Measurements from ENCODE around the gene GRB10. TPM values are rescaled to one million over a fixed set of nuclear protein-coding genes. Genes with fewer than 3 reads are reported as not detected.

Gene GRB10
- total and polyA plus RNA-seq, 3 experiments from 2014 or later = 0.20 to 0.49 (median 0.20) TPM

DNA sequence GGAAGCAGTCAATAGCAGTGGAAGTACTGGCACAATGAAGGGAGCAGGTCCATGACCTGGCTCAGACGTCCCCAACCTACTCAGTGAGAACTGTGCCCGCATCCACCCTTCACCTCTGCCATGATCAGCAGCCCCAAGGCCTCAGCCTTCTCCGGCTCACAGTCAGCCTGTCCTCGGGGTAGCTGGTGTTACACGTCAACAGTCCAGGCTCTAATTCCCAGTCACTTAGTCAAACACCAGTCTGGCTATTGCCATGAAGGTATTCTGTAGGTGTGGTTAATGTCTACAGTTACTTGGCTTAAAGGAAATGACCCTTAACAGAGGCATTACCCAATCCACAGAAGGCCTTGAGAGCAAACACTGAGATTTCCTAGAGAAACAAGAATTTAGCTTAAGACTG is 49.1 kb downstream of the GRB10 start:
- POLR2A ChIA-PET = no interaction called here
- H3K4me1 ChIP-seq (ENCODE audit: insufficient read depth, low read length) = no peaks in the 10 kb centered on the region
- no peaks in the 10 kb centered on the region for H3K36me3 Mint-ChIP-seq

DNA sequence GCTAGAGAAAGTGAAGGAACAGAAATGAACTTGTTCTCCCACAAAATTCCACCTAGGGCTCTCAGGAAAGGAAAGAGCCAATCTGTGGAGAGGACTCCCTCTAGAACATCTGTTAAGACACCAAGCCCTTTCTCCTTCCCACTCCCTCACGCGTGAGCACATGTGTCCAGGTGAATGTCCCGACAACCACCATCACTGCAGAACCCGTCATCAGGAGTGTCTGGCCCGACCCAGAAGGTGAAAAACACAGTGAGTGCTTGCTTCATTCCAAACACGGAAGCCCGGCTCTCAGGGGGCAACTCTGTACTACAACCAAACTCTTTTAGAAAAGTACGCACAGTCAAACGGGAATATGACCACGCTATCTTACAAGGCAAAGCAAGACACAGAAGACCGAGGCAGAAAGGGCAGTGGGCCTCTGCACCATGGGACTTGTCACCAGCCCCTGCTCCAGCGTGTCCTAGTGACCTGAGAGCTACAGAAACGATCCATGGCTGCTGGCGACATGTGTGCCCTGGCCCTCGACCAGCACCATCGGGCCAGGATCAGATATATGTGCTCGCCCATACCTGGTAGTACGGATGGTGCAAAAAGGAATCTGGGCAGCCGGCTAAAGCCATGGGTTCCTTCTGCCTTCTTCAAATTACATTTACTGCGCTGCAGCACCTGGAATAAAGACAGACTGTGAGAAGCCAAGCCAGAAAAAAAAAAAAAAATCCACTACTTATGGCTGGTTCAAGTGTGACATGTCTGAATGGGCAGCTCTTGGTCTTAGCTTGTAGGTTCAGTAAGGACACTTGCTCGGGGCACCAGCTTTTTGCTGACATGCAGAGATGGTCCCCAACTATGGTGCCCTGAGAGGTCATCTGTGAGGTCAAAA is 50.8 kb downstream of the GRB10 start:
- no peak for DNase-seq
- ChIA-PET POLR2A (no interaction called here), CTCF (no interaction called here)
- Mint-ChIP-seq H3K4me3 (no peak overlapping the region), H3K4me1 (peaks cover 0 to 2% (median 0%) of the 10 kb centered on the region in 3 donors), H3K27ac (no peak overlapping the region), H3K27me3 (peaks cover 3 to 6% of the 10 kb centered on the region in 2 donors), H3K9me3 (no peaks in the 10 kb centered on the region), H3K36me3 (no peaks in the 10 kb centered on the region)
- no peaks in the 10 kb centered on the region for H3K4me1 ChIP-seq (ENCODE audit: insufficient read depth, low read length)
- H3K27ac ChIP-seq (ENCODE audit: low read depth, low read length) = no peak overlapping the region
- H3K36me3 ChIP-seq (ENCODE audit: insufficient read depth, low read length) = no peaks in the 10 kb centered on the region
- H3K4me3 ChIP-seq (ENCODE audit: low read length) = no peak overlapping the region
- no peaks in the 10 kb centered on the region for H3K27me3 ChIP-seq (ENCODE audit: insufficient read depth, low read length, poor library complexity, severe bottlenecking)
- no peaks in the 10 kb centered on the region for H3K9me3 ChIP-seq (ENCODE audit: low read length)

More for the DNA sequence above, 49.1 kb downstream of the GRB10 start:
- Histone ChIP-seq H3K4me3 (ENCODE audit: low read length) (no peak overlapping the region), H3K36me3 (ENCODE audit: insufficient read depth, low read length) (no peaks in the 10 kb centered on the region), H3K9me3 (ENCODE audit: low read length) (no peaks in the 10 kb centered on the region), H3K27me3 (ENCODE audit: insufficient read depth, low read length, poor library complexity, severe bottlenecking) (no peaks in the 10 kb centered on the region), H3K27ac (ENCODE audit: low read depth, low read length) (no peak overlapping the region)
- peaks cover 0 to 2% (median 0%) of the 10 kb centered on the region in 3 donors for H3K4me1 Mint-ChIP-seq
- no peaks in the 10 kb centered on the region for H3K9me3 Mint-ChIP-seq
- H3K27me3 Mint-ChIP-seq = peaks cover 3 to 4% of the 10 kb centered on the region in 2 donors
- no peak for DNase-seq
- H3K4me3 Mint-ChIP-seq = no peak overlapping the region
- H3K27ac Mint-ChIP-seq = peak overlapping the region in 1 of 8 donors; percentile 17
- CTCF ChIA-PET = no interaction called here

DNA sequence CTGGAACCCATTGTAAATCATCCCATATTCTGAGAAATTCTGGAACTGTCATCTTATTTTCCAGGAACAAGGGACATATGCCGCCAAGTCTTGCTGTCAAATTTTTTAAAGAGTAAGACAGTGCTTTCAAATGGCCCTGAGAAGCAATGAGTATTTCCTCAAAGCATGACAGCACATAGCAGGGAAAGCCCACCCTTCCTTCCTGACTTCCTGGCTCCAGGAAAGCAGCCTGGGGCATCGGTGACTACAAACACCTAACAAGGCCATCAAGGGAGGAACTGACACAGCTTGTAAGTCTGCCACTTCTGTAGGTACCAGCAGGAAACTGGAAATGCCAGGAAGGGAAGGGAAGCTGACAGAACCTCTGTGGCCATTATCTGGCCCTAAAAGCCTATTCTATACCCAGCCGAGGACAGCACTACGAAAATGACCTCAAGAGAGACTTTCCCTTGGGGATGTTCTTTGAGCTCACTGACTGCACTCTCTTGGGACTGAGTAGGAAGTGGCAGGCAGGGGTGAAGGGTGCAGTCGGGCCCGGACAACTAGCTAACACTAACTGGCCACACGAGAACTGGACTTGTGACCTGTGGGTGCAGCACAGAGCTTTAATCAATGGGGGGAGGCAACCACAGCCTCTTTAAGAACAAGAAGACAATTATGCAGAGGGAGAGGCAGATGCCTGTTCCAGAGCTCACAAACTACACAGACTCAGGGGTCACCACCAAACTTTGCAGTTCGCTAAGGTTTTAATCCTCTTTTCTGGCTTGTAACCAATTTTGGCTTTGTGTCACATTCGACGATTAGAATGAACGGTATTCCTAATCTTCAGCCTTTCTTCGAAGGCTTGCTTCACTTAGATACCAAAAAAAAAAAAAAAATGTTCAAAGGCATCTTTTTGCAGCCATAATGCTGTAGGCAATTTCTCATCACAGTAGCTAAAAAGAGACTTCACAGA is 52.0 kb downstream of the GRB10 start:
- H3K4me1 ChIP-seq (ENCODE audit: insufficient read depth, low read length) = no peaks in the 10 kb centered on the region
- H3K27me3 ChIP-seq (ENCODE audit: insufficient read depth, low read length, poor library complexity, severe bottlenecking) = no peaks in the 10 kb centered on the region
- POLR2A ChIA-PET = no interaction called here
- Mint-ChIP-seq H3K36me3 (no peaks in the 10 kb centered on the region), H3K27me3 (peaks cover 6 to 11% of the 10 kb centered on the region in 2 donors), H3K27ac (peak overlapping the region in 1 of 8 donors; percentile 17), H3K9me3 (no peaks in the 10 kb centered on the region), H3K4me3 (no peak overlapping the region), H3K4me1 (peaks cover 0 to 2% (median 0%) of the 10 kb centered on the region in 3 donors)
- DNase-seq = no peak
- no peak overlapping the region for H3K4me3 ChIP-seq (ENCODE audit: low read length)
- H3K9me3 ChIP-seq (ENCODE audit: low read length) = no peaks in the 10 kb centered on the region
- H3K27ac ChIP-seq (ENCODE audit: low read depth, low read length) = no peak overlapping the region
- CTCF ChIA-PET = no interaction called here
- H3K36me3 ChIP-seq (ENCODE audit: insufficient read depth, low read length) = no peaks in the 10 kb centered on the region

DNA sequence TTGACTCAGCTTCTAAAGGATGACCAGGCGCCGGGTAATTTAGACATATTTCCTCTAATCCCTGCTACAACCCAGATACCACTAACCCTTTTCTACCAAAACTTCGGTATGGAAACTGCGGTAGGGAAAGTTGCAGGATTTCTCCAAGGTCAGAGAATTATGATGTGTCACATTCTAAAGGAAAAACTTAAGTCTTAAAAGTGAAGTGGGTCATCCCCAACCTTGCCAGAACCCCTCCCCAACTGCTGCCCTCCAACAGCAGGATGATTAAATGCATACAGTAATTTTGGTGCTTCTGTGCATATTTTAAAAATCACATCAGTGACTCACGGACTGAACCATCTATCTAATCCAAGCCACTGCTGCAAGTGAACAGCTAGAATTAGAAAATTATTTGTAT is 52.7 kb downstream of the GRB10 start:
- H3K27me3 ChIP-seq (ENCODE audit: insufficient read depth, low read length, poor library complexity, severe bottlenecking) = no peaks in the 10 kb centered on the region
- no peak overlapping the region for H3K4me3 ChIP-seq (ENCODE audit: low read length)
- Mint-ChIP-seq H3K27me3 (peaks cover 6 to 11% of the 10 kb centered on the region in 2 donors), H3K9me3 (no peaks in the 10 kb centered on the region), H3K4me1 (no peaks in the 10 kb centered on the region), H3K27ac (no peak overlapping the region), H3K4me3 (no peak overlapping the region), H3K36me3 (no peaks in the 10 kb centered on the region)
- ChIA-PET CTCF (no interaction called here), POLR2A (no interaction called here)
- H3K27ac ChIP-seq (ENCODE audit: low read depth, low read length) = no peak overlapping the region
- DNase-seq = no peak
- no peaks in the 10 kb centered on the region for H3K9me3 ChIP-seq (ENCODE audit: low read length)
- no peaks in the 10 kb centered on the region for H3K4me1 ChIP-seq (ENCODE audit: insufficient read depth, low read length)
- H3K36me3 ChIP-seq (ENCODE audit: insufficient read depth, low read length) = no peaks in the 10 kb centered on the region

DNA sequence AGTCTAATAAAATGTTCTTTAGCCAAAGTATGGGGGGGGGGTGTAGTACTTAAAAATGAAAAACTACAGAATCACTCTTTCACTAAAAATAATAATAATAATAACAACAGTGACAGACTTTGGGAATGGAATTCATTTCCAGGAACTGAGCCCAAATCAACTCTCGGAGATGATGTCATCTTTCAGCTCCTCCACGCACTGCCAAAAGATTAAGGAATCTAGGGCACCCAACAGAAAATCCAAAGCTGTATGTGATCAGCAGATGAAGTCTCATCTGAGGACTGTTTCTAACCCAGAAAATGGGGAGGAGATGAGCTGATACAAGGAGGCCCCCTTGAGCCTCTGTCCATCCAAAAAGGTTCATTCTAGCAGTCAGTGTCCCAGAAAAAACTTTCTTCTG is 54.5 kb downstream of the GRB10 start:
- ChIA-PET CTCF (no interaction called here), POLR2A (no interaction called here)
- H3K4me3 Mint-ChIP-seq = no peak overlapping the region
- DNase-seq = no peak
- no peak overlapping the region for H3K27ac Mint-ChIP-seq
- Histone ChIP-seq H3K4me3 (ENCODE audit: low read length) (no peak overlapping the region), H3K27me3 (ENCODE audit: insufficient read depth, low read length, poor library complexity, severe bottlenecking) (no peaks in the 10 kb centered on the region), H3K27ac (ENCODE audit: low read depth, low read length) (no peak overlapping the region), H3K36me3 (ENCODE audit: insufficient read depth, low read length) (no peaks in the 10 kb centered on the region), H3K4me1 (ENCODE audit: insufficient read depth, low read length) (peaks cover 6% of the 10 kb centered on the region), H3K9me3 (ENCODE audit: low read length) (no peaks in the 10 kb centered on the region)
- H3K27me3 Mint-ChIP-seq = peaks cover 7 to 11% of the 10 kb centered on the region in 2 donors
- H3K4me1 Mint-ChIP-seq = peaks cover 0 to 4% (median 1%) of the 10 kb centered on the region in 3 donors
- H3K36me3 Mint-ChIP-seq = no peaks in the 10 kb centered on the region
- no peaks in the 10 kb centered on the region for H3K9me3 Mint-ChIP-seq

DNA sequence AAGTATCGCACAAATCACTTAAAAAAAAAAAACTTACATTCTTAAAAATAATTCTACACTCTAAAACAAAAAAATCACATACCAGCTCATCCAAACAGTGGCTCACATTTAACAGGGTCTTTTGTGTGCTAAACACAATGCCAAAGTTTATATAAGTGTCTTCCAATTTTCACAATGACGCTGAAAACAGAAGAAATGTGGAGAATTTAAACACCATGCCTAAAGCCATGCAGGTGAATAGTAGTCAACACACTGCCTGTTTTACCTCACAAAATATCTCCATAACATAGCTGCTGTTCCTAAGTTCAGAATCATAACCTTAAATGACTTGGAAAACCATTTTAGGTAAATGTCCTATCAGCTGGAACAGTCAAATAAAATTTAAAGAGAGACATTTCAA is 55.0 kb downstream of the GRB10 start:
- DNase-seq = no peak
- POLR2A ChIA-PET = no interaction called here

DNA sequence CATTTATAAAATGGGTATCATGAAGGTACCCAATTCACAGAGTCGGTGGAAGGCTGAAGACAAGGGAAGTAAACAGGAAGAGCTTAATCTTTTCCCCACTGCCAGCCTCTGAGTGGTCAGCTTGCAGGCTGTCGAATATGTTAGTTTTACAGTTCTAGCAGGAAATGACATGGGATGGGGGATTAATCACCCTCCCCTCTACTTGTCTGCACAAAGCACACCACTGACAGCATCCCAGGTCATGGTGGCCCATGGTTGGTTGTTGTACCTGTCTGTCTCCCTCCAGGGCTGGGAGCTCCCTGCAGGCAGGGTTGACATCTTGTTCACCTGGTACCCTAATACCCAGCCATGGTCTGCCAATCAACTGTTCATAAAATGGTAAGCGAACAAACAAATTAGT is 55.6 kb downstream of the GRB10 start:
- Mint-ChIP-seq H3K27ac (no peak overlapping the region), H3K36me3 (no peaks in the 10 kb centered on the region), H3K9me3 (no peaks in the 10 kb centered on the region), H3K4me3 (no peak overlapping the region), H3K27me3 (peaks cover 4 to 14% of the 10 kb centered on the region in 2 donors), H3K4me1 (peaks cover 0 to 4% (median 1%) of the 10 kb centered on the region in 3 donors)
- Histone ChIP-seq H3K36me3 (ENCODE audit: insufficient read depth, low read length) (no peaks in the 10 kb centered on the region), H3K27ac (ENCODE audit: low read depth, low read length) (no peak overlapping the region), H3K4me1 (ENCODE audit: insufficient read depth, low read length) (peaks cover 6% of the 10 kb centered on the region), H3K9me3 (ENCODE audit: low read length) (no peaks in the 10 kb centered on the region), H3K4me3 (ENCODE audit: low read length) (no peak overlapping the region), H3K27me3 (ENCODE audit: insufficient read depth, low read length, poor library complexity, severe bottlenecking) (no peaks in the 10 kb centered on the region)
- no peak for DNase-seq
- ChIA-PET CTCF (no interaction called here), POLR2A (no interaction called here)

More for the DNA sequence above, 55.0 kb downstream of the GRB10 start:
- Mint-ChIP-seq H3K4me1 (peaks cover 0 to 4% (median 1%) of the 10 kb centered on the region in 3 donors), H3K36me3 (no peaks in the 10 kb centered on the region), H3K27ac (no peak overlapping the region), H3K9me3 (no peaks in the 10 kb centered on the region), H3K27me3 (peaks cover 4 to 11% of the 10 kb centered on the region in 2 donors), H3K4me3 (no peak overlapping the region)
- H3K36me3 ChIP-seq (ENCODE audit: insufficient read depth, low read length) = no peaks in the 10 kb centered on the region
- no peak overlapping the region for H3K4me3 ChIP-seq (ENCODE audit: low read length)
- peaks cover 6% of the 10 kb centered on the region for H3K4me1 ChIP-seq (ENCODE audit: insufficient read depth, low read length)
- no peaks in the 10 kb centered on the region for H3K9me3 ChIP-seq (ENCODE audit: low read length)
- H3K27ac ChIP-seq (ENCODE audit: low read depth, low read length) = no peak overlapping the region
- no peaks in the 10 kb centered on the region for H3K27me3 ChIP-seq (ENCODE audit: insufficient read depth, low read length, poor library complexity, severe bottlenecking)
- CTCF ChIA-PET = no interaction called here

DNA sequence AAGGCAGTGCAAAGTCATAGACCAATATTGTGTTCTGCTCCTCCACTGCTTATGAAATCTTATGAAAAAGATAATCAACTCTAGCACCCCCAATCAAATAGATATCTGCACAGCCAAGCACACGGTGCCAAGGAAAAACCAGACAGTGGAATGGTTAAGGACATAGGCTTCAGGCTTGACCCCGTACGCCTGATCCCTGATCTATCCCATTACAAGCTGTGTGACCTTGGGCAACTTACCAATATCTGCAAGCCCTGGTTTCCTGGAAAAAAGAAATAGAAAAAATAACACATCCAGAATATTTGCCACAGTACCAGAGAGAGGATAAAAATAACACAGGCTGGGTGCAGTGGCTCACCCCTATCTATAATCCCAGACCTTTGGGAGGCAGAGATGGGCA is 56.9 kb downstream of the GRB10 start:
- H3K27ac Mint-ChIP-seq = no peak overlapping the region
- H3K4me3 ChIP-seq (ENCODE audit: low read length) = no peak overlapping the region

More for the DNA sequence above, 56.9 kb downstream of the GRB10 start:
- H3K27me3 ChIP-seq (ENCODE audit: insufficient read depth, low read length, poor library complexity, severe bottlenecking) = no peaks in the 10 kb centered on the region
- no peaks in the 10 kb centered on the region for H3K9me3 ChIP-seq (ENCODE audit: low read length)
- Mint-ChIP-seq H3K9me3 (no peaks in the 10 kb centered on the region), H3K4me3 (no peak overlapping the region), H3K4me1 (peaks cover 0 to 4% (median 1%) of the 10 kb centered on the region in 3 donors), H3K27me3 (peaks cover 5 to 22% of the 10 kb centered on the region in 2 donors), H3K36me3 (no peaks in the 10 kb centered on the region)
- H3K27ac ChIP-seq (ENCODE audit: low read depth, low read length) = no peak overlapping the region
- ChIA-PET POLR2A (no interaction called here), CTCF (no interaction called here)
- H3K36me3 ChIP-seq (ENCODE audit: insufficient read depth, low read length) = no peaks in the 10 kb centered on the region
- H3K4me1 ChIP-seq (ENCODE audit: insufficient read depth, low read length) = peaks cover 6% of the 10 kb centered on the region
- no peak for DNase-seq

Data from CD8-positive, alpha-beta memory T cell (primary cell).